Astrocyte (in vitro differentiated cells and primary cell): Measurements from ENCODE around the gene ZNF200. TPM values are rescaled to one million over a fixed set of nuclear protein-coding genes. Genes with fewer than 3 reads are reported as not detected.

Experiments
- DNase-seq: peaks from one replicate; pipeline ENCODE4 v3.0.0-alpha.2; 2010; ENCODE audit warnings: low read depth
- FAIRE-seq: peaks from 2 replicates; lab custom pipeline; 2011; peaks lifted over from hg19 to GRCh38; lab: Jason Lieb, UNC
- H2AFZ ChIP-seq: 2 replicates; pipeline ENCODE4 v1.6.0; 2012; ENCODE audit warnings: low read depth, low read length, inconsistent platforms
- H3K27ac ChIP-seq: 2 replicates; pipeline ENCODE4 v1.5.1; 2011; ENCODE audit warnings: low read depth, low read length, inconsistent platforms
- H3K27me3 ChIP-seq: 2 replicates; pipeline ENCODE4 v1.6.0; 2011; ENCODE audit warnings: low read length, inconsistent platforms; ENCODE audit not compliant: insufficient read depth
- H3K36me3 ChIP-seq: 2 replicates; pipeline ENCODE4 v1.5.1; 2011; ENCODE audit warnings: low read length, inconsistent platforms; ENCODE audit not compliant: insufficient read depth
- H3K4me1 ChIP-seq: 2 replicates; pipeline ENCODE4 v1.5.1; 2011; ENCODE audit warnings: low read length, inconsistent platforms; ENCODE audit not compliant: insufficient read depth
- H3K4me2 ChIP-seq: 2 replicates; pipeline ENCODE4 v1.6.0; 2012; ENCODE audit warnings: low read length, inconsistent platforms
- H3K4me3 ChIP-seq: 2 replicates; pipeline ENCODE4 v1.5.1; 2011; ENCODE audit warnings: low read depth, mild to moderate bottlenecking, low read length, inconsistent platforms; ENCODE audit not compliant: insufficient read depth
- H3K79me2 ChIP-seq: 2 replicates; pipeline ENCODE4 v1.6.0; 2012; ENCODE audit warnings: mild to moderate bottlenecking, low read length, inconsistent platforms; ENCODE audit not compliant: insufficient read depth
- H3K9ac ChIP-seq: 2 replicates; pipeline ENCODE4 v1.6.0; 2012; ENCODE audit warnings: mild to moderate bottlenecking, low read length, inconsistent platforms
- H3K9me3 ChIP-seq: 2 replicates; pipeline ENCODE4 v1.5.1; 2012; ENCODE audit warnings: low read depth, mild to moderate bottlenecking, low read length, inconsistent platforms; ENCODE audit not compliant: insufficient read depth
- H4K20me1 ChIP-seq: 2 replicates; pipeline ENCODE4 v1.6.0; 2012; ENCODE audit warnings: low read length, inconsistent platforms; ENCODE audit not compliant: insufficient read depth
- H3K27ac Mint-ChIP-seq: one replicate; pipeline ENCODE4 v1.8.0; 2021; ENCODE audit warnings: mild to moderate bottlenecking, mixed read lengths; ENCODE audit not compliant: unreplicated experiment
- H3K27me3 Mint-ChIP-seq: one replicate; pipeline ENCODE4 v1.8.0; 2021; ENCODE audit warnings: low read depth, mixed read lengths; ENCODE audit not compliant: unreplicated experiment
- H3K36me3 Mint-ChIP-seq: one replicate; pipeline ENCODE4 v1.8.0; 2021; ENCODE audit warnings: low read depth, mixed read lengths; ENCODE audit not compliant: unreplicated experiment
- H3K4me1 Mint-ChIP-seq: one replicate; pipeline ENCODE4 v1.8.0; 2021; ENCODE audit warnings: low read depth, mixed read lengths; ENCODE audit not compliant: unreplicated experiment
- H3K4me3 Mint-ChIP-seq: one replicate; pipeline ENCODE4 v1.8.0; 2021; ENCODE audit warnings: mild to moderate bottlenecking, moderate library complexity, mixed read lengths; ENCODE audit not compliant: unreplicated experiment
- H3K9me3 Mint-ChIP-seq: one replicate; pipeline ENCODE4 v1.8.0; 2021; ENCODE audit warnings: mild to moderate bottlenecking, mixed read lengths; ENCODE audit not compliant: unreplicated experiment
- EZH2 ChIP-seq: IDR thresholded peaks from 2 replicates; pipeline ENCODE4 v1.6.1; 2012; ENCODE audit warnings: mild to moderate bottlenecking, low read length, inconsistent platforms; ENCODE audit not compliant: insufficient read depth
- total RNA-seq: library from RNA; stranded (reverse); gene quantifications from 2 replicates; pipeline ENCODE4 v1.2.1, GENCODE V29; 2021
- TF ChIP-seq, protein P1 (sequence below): IDR thresholded peaks from 2 replicates; pipeline ENCODE4 v1.5.1; 2011; ENCODE audit warnings: low read depth, mild to moderate bottlenecking, inconsistent platforms, low read length, moderate library complexity; ENCODE audit not compliant: insufficient read depth

ZNF200 gene
- total RNA-seq, 1 donor from 2014 or later, result 9.2 TPM

DNA sequence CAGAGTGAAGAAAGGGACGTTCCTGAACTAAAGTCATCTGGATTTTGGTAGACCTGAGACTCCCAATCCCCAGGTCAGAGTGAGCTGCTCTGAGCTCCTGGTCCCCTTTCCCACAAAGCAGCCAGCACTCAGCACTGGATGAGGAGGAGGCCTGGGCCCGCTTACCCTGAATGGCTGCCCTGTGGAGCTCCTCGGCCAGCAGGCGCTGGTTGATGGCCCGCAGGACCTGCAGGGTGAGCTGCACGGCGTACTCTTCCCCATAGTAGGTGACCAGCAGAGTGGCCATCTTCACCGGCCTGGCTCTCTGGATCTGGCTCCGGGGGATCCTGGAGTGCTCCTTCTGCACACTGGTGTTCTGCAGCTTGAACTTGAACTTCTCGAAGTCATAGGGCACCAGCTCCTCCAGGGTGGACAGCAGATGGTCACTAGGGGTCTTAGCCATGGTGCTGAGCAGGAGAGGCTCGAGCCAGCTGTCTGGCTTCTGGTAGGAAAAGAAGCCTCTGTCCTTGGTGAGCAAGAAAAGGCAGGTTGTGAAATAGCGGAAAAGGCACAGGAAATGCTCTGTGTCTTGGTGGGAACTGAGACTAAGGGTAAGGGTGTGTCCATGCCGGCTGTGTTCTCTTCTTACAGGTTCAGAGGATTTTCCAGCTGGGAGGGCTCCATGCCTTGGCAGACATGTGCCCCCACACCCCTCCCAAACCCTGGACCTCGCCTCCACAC is 21.3 kb upstream of the ZNF200 start, which contains the start of gene MEFV:
Gene MEFV, minus strand, starts transcription at position 488 of the 720 bp plus-strand sequence. Its CDS starts 46 bp downstream, at position 442.
- H3K27me3 Mint-ChIP-seq, result peaks cover 16% of the 10 kb centered on the region
- no peaks in the 10 kb centered on the region for H3K79me2 ChIP-seq
- H3K36me3 ChIP-seq, result no peaks in the 10 kb centered on the region
- H3K27me3 ChIP-seq, result no peaks in the 10 kb centered on the region
- peaks cover 7% of the 10 kb centered on the region for H3K9me3 Mint-ChIP-seq
- no peaks in the 10 kb centered on the region for H3K36me3 Mint-ChIP-seq
- no peak within 1 kb of the TSS for H2AFZ ChIP-seq
- H3K4me3 ChIP-seq, result no peak within 1 kb of the TSS
- FAIRE-seq (no peak), DNase-seq (no peak)
- H3K4me1 Mint-ChIP-seq, result no peaks in the 10 kb centered on the region
- no peak within 1 kb of the TSS for H3K4me2 ChIP-seq
- H3K9ac ChIP-seq, result no peak within 1 kb of the TSS
- H3K27ac Mint-ChIP-seq, result no peak within 1 kb of the TSS
- TF ChIP-seq, protein P1, sequence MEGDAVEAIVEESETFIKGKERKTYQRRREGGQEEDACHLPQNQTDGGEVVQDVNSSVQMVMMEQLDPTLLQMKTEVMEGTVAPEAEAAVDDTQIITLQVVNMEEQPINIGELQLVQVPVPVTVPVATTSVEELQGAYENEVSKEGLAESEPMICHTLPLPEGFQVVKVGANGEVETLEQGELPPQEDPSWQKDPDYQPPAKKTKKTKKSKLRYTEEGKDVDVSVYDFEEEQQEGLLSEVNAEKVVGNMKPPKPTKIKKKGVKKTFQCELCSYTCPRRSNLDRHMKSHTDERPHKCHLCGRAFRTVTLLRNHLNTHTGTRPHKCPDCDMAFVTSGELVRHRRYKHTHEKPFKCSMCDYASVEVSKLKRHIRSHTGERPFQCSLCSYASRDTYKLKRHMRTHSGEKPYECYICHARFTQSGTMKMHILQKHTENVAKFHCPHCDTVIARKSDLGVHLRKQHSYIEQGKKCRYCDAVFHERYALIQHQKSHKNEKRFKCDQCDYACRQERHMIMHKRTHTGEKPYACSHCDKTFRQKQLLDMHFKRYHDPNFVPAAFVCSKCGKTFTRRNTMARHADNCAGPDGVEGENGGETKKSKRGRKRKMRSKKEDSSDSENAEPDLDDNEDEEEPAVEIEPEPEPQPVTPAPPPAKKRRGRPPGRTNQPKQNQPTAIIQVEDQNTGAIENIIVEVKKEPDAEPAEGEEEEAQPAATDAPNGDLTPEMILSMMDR, result no peak
- no peak for TF ChIP-seq EZH2
- H3K9me3 ChIP-seq, result no peaks in the 10 kb centered on the region
- no peak within 1 kb of the TSS for H3K27ac ChIP-seq
- H3K4me1 ChIP-seq, result peaks cover 2% of the 10 kb centered on the region
- H4K20me1 ChIP-seq, result no peaks in the 10 kb centered on the region
- no peak within 1 kb of the TSS for H3K4me3 Mint-ChIP-seq

DNA sequence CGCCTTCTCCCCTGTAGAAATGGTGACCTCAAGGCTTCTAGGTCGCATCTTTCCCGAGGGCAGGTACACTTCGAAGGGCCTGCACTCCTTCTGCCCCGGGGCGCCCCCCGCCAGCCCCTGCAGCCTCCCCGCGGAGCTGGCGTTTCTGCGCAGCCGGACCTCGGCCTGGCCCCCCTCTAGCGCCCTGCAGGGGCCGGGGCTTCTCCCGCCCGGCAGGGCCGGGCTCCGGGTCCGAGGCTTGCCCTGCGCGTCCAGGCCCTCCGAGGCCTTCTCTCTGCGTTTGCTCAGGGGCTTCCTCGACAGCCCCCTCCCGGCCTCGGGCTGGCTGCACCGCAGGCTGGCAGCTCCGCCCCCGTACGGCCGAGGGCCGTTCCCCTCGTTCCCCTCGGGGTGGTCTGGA is 19.4 kb upstream of the ZNF200 start:
- H3K9ac ChIP-seq, result no peak overlapping the region
- no peak overlapping the region for H3K27ac Mint-ChIP-seq
- TF ChIP-seq EZH2, result no peak
- TF ChIP-seq, protein P1, result no peak
- DNase-seq, result no peak
- no peak overlapping the region for H3K4me3 Mint-ChIP-seq
- H2AFZ ChIP-seq, result no peak overlapping the region
- no peaks in the 10 kb centered on the region for H4K20me1 ChIP-seq
- no peaks in the 10 kb centered on the region for H3K79me2 ChIP-seq
- H3K4me1 Mint-ChIP-seq, result no peaks in the 10 kb centered on the region
- FAIRE-seq, result no peak
- H3K4me2 ChIP-seq, result no peak overlapping the region
- peaks cover 2% of the 10 kb centered on the region for H3K4me1 ChIP-seq
- no peaks in the 10 kb centered on the region for H3K9me3 ChIP-seq
- H3K27me3 ChIP-seq, result no peaks in the 10 kb centered on the region
- peaks cover 22% of the 10 kb centered on the region for H3K27me3 Mint-ChIP-seq
- H3K4me3 ChIP-seq, result no peak overlapping the region
- H3K27ac ChIP-seq, result no peak overlapping the region
- H3K9me3 Mint-ChIP-seq, result peaks cover 7% of the 10 kb centered on the region
- no peaks in the 10 kb centered on the region for H3K36me3 Mint-ChIP-seq
- no peaks in the 10 kb centered on the region for H3K36me3 ChIP-seq

DNA sequence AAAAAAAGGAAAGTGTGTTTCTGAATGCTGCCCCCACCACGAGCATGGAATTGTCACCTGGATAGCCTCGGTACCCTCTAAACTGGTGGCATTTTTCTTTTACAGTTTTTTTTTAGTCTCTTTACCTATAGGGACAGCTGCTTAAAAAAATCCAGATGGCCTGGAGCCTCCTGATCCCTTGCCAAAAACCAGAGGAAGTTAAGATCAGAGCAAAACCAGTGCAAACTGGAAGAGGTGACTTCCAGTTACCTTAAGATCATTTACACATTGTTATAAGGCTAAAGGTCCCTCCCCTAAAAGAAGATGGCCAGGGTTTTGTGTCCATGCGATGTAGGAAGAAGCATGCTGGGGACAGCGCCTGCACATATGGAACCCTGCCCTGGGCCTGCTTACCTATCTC is 18.0 kb upstream of the ZNF200 start:
- Histone ChIP-seq H3K9ac (no peak overlapping the region), H4K20me1 (no peaks in the 10 kb centered on the region), H2AFZ (no peak overlapping the region), H3K9me3 (no peaks in the 10 kb centered on the region), H3K4me3 (no peak overlapping the region), H3K79me2 (no peaks in the 10 kb centered on the region), H3K36me3 (no peaks in the 10 kb centered on the region), H3K27ac (no peak overlapping the region), H3K4me1 (peaks cover 2% of the 10 kb centered on the region), H3K4me2 (no peak overlapping the region), H3K27me3 (no peaks in the 10 kb centered on the region)
- DNase-seq (no peak), FAIRE-seq (no peak)
- no peak overlapping the region for H3K4me3 Mint-ChIP-seq
- peaks cover 7% of the 10 kb centered on the region for H3K9me3 Mint-ChIP-seq
- H3K27ac Mint-ChIP-seq, result no peak overlapping the region
- no peaks in the 10 kb centered on the region for H3K4me1 Mint-ChIP-seq
- TF ChIP-seq, protein P1, result no peak
- TF ChIP-seq EZH2, result no peak
- H3K27me3 Mint-ChIP-seq, result peaks cover 16% of the 10 kb centered on the region
- no peaks in the 10 kb centered on the region for H3K36me3 Mint-ChIP-seq
